Activated CD8-positive, alpha-beta T cell treated with anti-CD3 and anti-CD28 coated beads for 36 hours (primary cell): ENCODE measurements around the gene ADAM19. TPM values are rescaled to one million over a fixed set of nuclear protein-coding genes. Genes with fewer than 3 reads are reported as not detected.

Experiments used
- ATAC-seq: fragments of 200-7000 bp; cut with Tn5 transposase; one replicate; pipeline ENCODE4 v1.10.0; 2021; ENCODE audit warnings: mild to moderate bottlenecking, moderate library complexity
- CTCF ChIA-PET: fragments of 350-600 bp; sonication (Branson Sonifier 250); formaldehyde crosslinking; loops from one replicate; lab custom pipeline; 2021; ENCODE audit warnings: antibody characterized with exemption; lab: Charles Lee
- POLR2A ChIA-PET: fragments of 350-600 bp; sonication (Branson Sonifier 250); formaldehyde crosslinking; loops from one replicate; lab custom pipeline; 2021; ENCODE audit warnings: antibody characterized with exemption; lab: Charles Lee
- DNase-seq: peaks from one replicate; pipeline ENCODE4 v3.0.0-alpha.2; 2020
- H3K27ac Mint-ChIP-seq: one replicate; pipeline ENCODE4 v1.8.0; 2021; ENCODE audit warnings: mild to moderate bottlenecking, mixed read lengths
- H3K27me3 Mint-ChIP-seq: one replicate; pipeline ENCODE4 v1.8.0; 2021; ENCODE audit warnings: mixed read lengths
- H3K36me3 Mint-ChIP-seq: one replicate; pipeline ENCODE4 v1.8.0; 2021; ENCODE audit warnings: low read depth, mixed read lengths
- H3K4me1 Mint-ChIP-seq: one replicate; pipeline ENCODE4 v1.8.0; 2021; ENCODE audit warnings: low read depth, mixed read lengths
- H3K4me3 Mint-ChIP-seq: one replicate; pipeline ENCODE4 v1.8.0; 2021; ENCODE audit warnings: mild to moderate bottlenecking, moderate library complexity, mixed read lengths
- H3K9me3 Mint-ChIP-seq: one replicate; pipeline ENCODE4 v1.8.0; 2021; ENCODE audit warnings: mixed read lengths
- CTCF ChIP-seq: fragments of 200-600 bp; IDR thresholded peaks from one replicate; pipeline ENCODE4 v1.8.0; 2022; ENCODE audit warnings: antibody characterized with exemption, mild to moderate bottlenecking
- intact Hi-C: fragments of 100-400 bp; cut with micrococcal nuclease; formaldehyde crosslinking; loops from one replicate; pipeline ENCODE4 v1.10.0; 2022
- total RNA-seq, 2 experiments: library from RNA; stranded (reverse); gene quantifications; one replicate each; pipeline ENCODE4 v1.2.3, GENCODE V29; 2021

ADAM19 gene
- total RNA-seq, 2 experiments from 2014 or later, result 12.3 to 12.9 TPM

DNA sequence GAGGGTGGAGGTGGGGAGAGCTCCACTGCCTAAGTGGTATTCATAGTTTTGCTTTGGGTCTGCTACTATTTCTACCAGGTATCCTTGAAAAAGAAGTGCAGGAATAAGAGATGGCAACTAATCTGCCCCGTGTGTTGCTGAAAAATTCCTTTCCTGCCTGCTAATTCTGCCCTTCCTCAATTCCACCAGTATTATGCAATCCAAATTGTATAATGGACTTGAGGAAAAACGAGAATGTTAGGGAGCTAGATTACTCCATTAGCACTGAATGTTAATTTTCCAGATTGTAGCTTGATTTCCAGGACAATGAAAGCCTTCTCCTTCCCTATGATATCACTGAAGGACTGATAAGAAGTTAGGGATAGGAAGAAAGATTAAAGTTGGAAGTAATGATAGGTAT lies 16.9 kb downstream of the ADAM19 start:
- Mint-ChIP-seq H3K4me1 (peaks cover 11% of the 10 kb centered on the region), H3K27ac (no peak overlapping the region), H3K9me3 (no peaks in the 10 kb centered on the region), H3K27me3 (no peaks in the 10 kb centered on the region), H3K4me3 (no peak overlapping the region), H3K36me3 (no peaks in the 10 kb centered on the region)
- no peak for TF ChIP-seq CTCF
- CTCF ChIA-PET, result interaction anchor here (0.9 to 1.2 kb wide), 3 partner anchors 13 to 71 kb away, joined by 3 read pairs; no protein-coding TSS in a partner anchor
- DNase-seq (no peak), ATAC-seq (no peak)
- POLR2A ChIA-PET, result interaction anchor here (1.0 kb wide), 1 partner anchor 19 kb away, joined by 3 read pairs; no protein-coding TSS in a partner anchor
- intact Hi-C loops, result no loop called here

- CTCF ChIA-PET, result interaction anchor here (0.9 to 1.0 kb wide), 2 partner anchors 12 to 17 kb away, joined by 3 read pairs; no protein-coding TSS in a partner anchor
- intact Hi-C loops, result no loop called here
- Mint-ChIP-seq H3K36me3 (no peaks in the 10 kb centered on the region), H3K4me1 (peaks cover 11% of the 10 kb centered on the region), H3K9me3 (no peaks in the 10 kb centered on the region), H3K4me3 (no peak overlapping the region), H3K27me3 (no peaks in the 10 kb centered on the region), H3K27ac (no peak overlapping the region)
- ATAC-seq, result no peak
- TF ChIP-seq CTCF, result no peak
- no peak for DNase-seq
- POLR2A ChIA-PET, result interaction anchor here (1.0 kb wide), 1 partner anchor 18 kb away, joined by 3 read pairs; no protein-coding TSS in a partner anchor
Measured at GRCh38 chr5:157558041-157558595, 17.5 kb downstream of the ADAM19 start.

- Mint-ChIP-seq H3K9me3 (no peaks in the 10 kb centered on the region), H3K4me1 (peaks cover 11% of the 10 kb centered on the region), H3K36me3 (no peaks in the 10 kb centered on the region), H3K27me3 (no peaks in the 10 kb centered on the region), H3K27ac (no peak overlapping the region), H3K4me3 (no peak overlapping the region)
- intact Hi-C loops, result no loop called here
- ChIA-PET POLR2A (no interaction called here), CTCF (no interaction called here)
- no peak for TF ChIP-seq CTCF
- DNase-seq (no peak), ATAC-seq (no peak)
Measured at GRCh38 chr5:157556615-157557418, 18.8 kb downstream of the ADAM19 start.

- H3K4me3 Mint-ChIP-seq, result no peak overlapping the region
- no peaks in the 10 kb centered on the region for H3K9me3 Mint-ChIP-seq
- POLR2A ChIA-PET, result no interaction called here
- H3K4me1 Mint-ChIP-seq, result peaks cover 11% of the 10 kb centered on the region
- CTCF ChIA-PET, result no interaction called here
- ATAC-seq (no peak), DNase-seq (no peak)
- H3K36me3 Mint-ChIP-seq, result peaks cover 2% of the 10 kb centered on the region
- no peaks in the 10 kb centered on the region for H3K27me3 Mint-ChIP-seq
- TF ChIP-seq CTCF, result no peak
- intact Hi-C loops, result no loop called here
- no peak overlapping the region for H3K27ac Mint-ChIP-seq
Measured at GRCh38 chr5:157555037-157555640, 20.4 kb downstream of the ADAM19 start.
